HEK293 (cell line): ENCODE results near the gene SRPK3.

ENCODE experiments used
- CTCF ChIA-PET: fragments of 350-600 bp; formaldehyde crosslinking; extraction: SDS; loops from one replicate; lab custom pipeline; 2021; ENCODE audit warnings: antibody characterized with exemption; lab: Yijun Ruan, JAX
- POLR2A ChIA-PET: fragments of 300-600 bp; formaldehyde crosslinking; extraction: SDS; loops from one replicate; lab custom pipeline; 2020; ENCODE audit warnings: antibody characterized with exemption, inconsistent platforms; lab: Yijun Ruan, JAX
- H3K27ac ChIP-seq: fragments of 200-500 bp; sonication (Bioruptor generic); 2 replicates; pipeline ENCODE4 v1.5.1; 2014; ENCODE audit warnings: low read depth, low read length, control low read depth, inconsistent platforms; ENCODE audit errors: extremely low read depth
- H3K36me3 ChIP-seq, 2 experiments: fragments of 200-500 bp in 1 of 2; sonication (Bioruptor generic) in 1 of 2; 1 replicate in 1 of 2; 2 replicates in 1 of 2; pipeline ENCODE4 v1.5.1; 2014 to 2017; ENCODE audit warnings: inconsistent platforms in 2 of 2, low read length in 2 of 2; ENCODE audit not compliant: control insufficient read depth in 2 of 2, insufficient read depth in 1 of 2
- H3K4me1 ChIP-seq: fragments of 200-500 bp; sonication (Bioruptor generic); 2 replicates; pipeline ENCODE4 v1.5.1; 2014; ENCODE audit warnings: mild to moderate bottlenecking, low read length, inconsistent platforms; ENCODE audit not compliant: control insufficient read depth, insufficient read depth
- H3K4me3 ChIP-seq: 2 replicates; pipeline ENCODE4 v1.5.1; 2011; ENCODE audit warnings: low read depth, mild to moderate bottlenecking, control low read depth, low read length, moderate library complexity
- H3K9me3 ChIP-seq: fragments of 200-500 bp; sonication (Bioruptor generic); 2 replicates; pipeline ENCODE4 v1.5.1; 2014; ENCODE audit warnings: low read depth, low read length, inconsistent platforms; ENCODE audit not compliant: control insufficient read depth, insufficient read depth
- KLF17 ChIP-seq: fragments of 450-650 bp; formaldehyde crosslinking; IDR thresholded peaks from 2 replicates; pipeline ENCODE4 v1.5.1; 2016; ENCODE audit warnings: missing biosample characterization, missing genetic modification characterization
- PRDM2 ChIP-seq: fragments of 450-650 bp; formaldehyde crosslinking; IDR thresholded peaks from 2 replicates; pipeline ENCODE4 v1.5.1; 2016; ENCODE audit warnings: missing biosample characterization, missing genetic modification characterization, borderline replicate concordance
- SCRT1 ChIP-seq: fragments of 450-650 bp; formaldehyde crosslinking; IDR thresholded peaks from 2 replicates; pipeline ENCODE4 v1.5.1; 2016; ENCODE audit warnings: missing biosample characterization, missing genetic modification characterization, borderline replicate concordance
- SETDB1 ChIP-seq: IDR thresholded peaks from one replicate; pipeline ENCODE4 v1.6.1; 2017; ENCODE audit warnings: mild to moderate bottlenecking, low read length, moderate library complexity, mixed read lengths; ENCODE audit not compliant: insufficient read length
- TCF7L2 ChIP-seq: IDR thresholded peaks from 2 replicates; pipeline ENCODE4 v1.6.1; 2011; ENCODE audit warnings: low read depth, mild to moderate bottlenecking, inconsistent platforms, low read length, moderate library complexity, borderline replicate concordance
- ZBTB17 ChIP-seq: fragments of 450-650 bp; formaldehyde crosslinking; IDR thresholded peaks from 2 replicates; pipeline ENCODE4 v1.5.1; 2016; ENCODE audit warnings: missing biosample characterization, missing genetic modification characterization
- ZBTB20 ChIP-seq: fragments of 450-650 bp; formaldehyde crosslinking; IDR thresholded peaks from 2 replicates; pipeline ENCODE4 v1.5.1; 2016; ENCODE audit warnings: missing biosample characterization, missing genetic modification characterization
- ZBTB48 ChIP-seq: fragments of 450-650 bp; formaldehyde crosslinking; IDR thresholded peaks from 2 replicates; pipeline ENCODE4 v1.5.1; 2016; ENCODE audit warnings: missing biosample characterization, missing genetic modification characterization
- ZEB2 ChIP-seq: fragments of 450-650 bp; formaldehyde crosslinking; IDR thresholded peaks from 2 replicates; pipeline ENCODE4 v1.5.1; 2016; ENCODE audit warnings: missing biosample characterization, missing genetic modification characterization
- ZFP3 ChIP-seq: fragments of 450-650 bp; formaldehyde crosslinking; IDR thresholded peaks from 2 replicates; pipeline ENCODE4 v1.5.1; 2016; ENCODE audit warnings: low read depth, missing biosample characterization, missing genetic modification characterization
- ZIC2 ChIP-seq: fragments of 450-650 bp; formaldehyde crosslinking; IDR thresholded peaks from 2 replicates; pipeline ENCODE4 v1.5.1; 2016; ENCODE audit warnings: missing biosample characterization, missing genetic modification characterization
- ZNF121 ChIP-seq: fragments of 450-650 bp; formaldehyde crosslinking; IDR thresholded peaks from 2 replicates; pipeline ENCODE4 v1.5.1; 2016; ENCODE audit warnings: missing biosample characterization, missing genetic modification characterization
- ZNF354C ChIP-seq: fragments of 450-650 bp; formaldehyde crosslinking; IDR thresholded peaks from 2 replicates; pipeline ENCODE4 v1.5.1; 2016; ENCODE audit warnings: missing biosample characterization, missing genetic modification characterization, low read depth, borderline replicate concordance
- ZNF37A ChIP-seq: fragments of 450-650 bp; IDR thresholded peaks from 2 replicates; pipeline ENCODE4 v1.5.1; 2018; ENCODE audit warnings: missing biosample characterization, missing genetic modification characterization
- ZNF394 ChIP-seq: fragments of 450-650 bp; formaldehyde crosslinking; IDR thresholded peaks from 2 replicates; pipeline ENCODE4 v1.5.1; 2016; ENCODE audit warnings: missing biosample characterization, missing genetic modification characterization, mild to moderate bottlenecking, moderate library complexity, borderline replicate concordance
- ZNF449 ChIP-seq: fragments of 450-650 bp; formaldehyde crosslinking; IDR thresholded peaks from 2 replicates; pipeline ENCODE4 v1.5.1; 2017; ENCODE audit warnings: missing biosample characterization, mild to moderate bottlenecking, missing genetic modification characterization, moderate library complexity
- ZNF548 ChIP-seq: fragments of 450-650 bp; formaldehyde crosslinking; IDR thresholded peaks from 2 replicates; pipeline ENCODE4 v1.5.1; 2016; ENCODE audit warnings: missing biosample characterization, missing genetic modification characterization
- ZNF639 ChIP-seq: fragments of 450-650 bp; formaldehyde crosslinking; IDR thresholded peaks from 2 replicates; pipeline ENCODE4 v1.5.1; 2016; ENCODE audit warnings: missing biosample characterization, missing genetic modification characterization
- ZNF692 ChIP-seq: fragments of 450-650 bp; formaldehyde crosslinking; IDR thresholded peaks from 2 replicates; pipeline ENCODE4 v1.5.1; 2016; ENCODE audit warnings: missing biosample characterization, missing genetic modification characterization
- ZSCAN5A ChIP-seq: fragments of 450-650 bp; formaldehyde crosslinking; IDR thresholded peaks from 2 replicates; pipeline ENCODE4 v1.5.1; 2016; ENCODE audit warnings: missing biosample characterization, missing genetic modification characterization
- ZXDB ChIP-seq: fragments of 450-650 bp; formaldehyde crosslinking; IDR thresholded peaks from 2 replicates; pipeline ENCODE4 v1.5.1; 2016; ENCODE audit warnings: missing biosample characterization, missing genetic modification characterization

Gene SRPK3

GRCh38 chrX:153735274-153735673 is 45.6 kb upstream of the SRPK3 start:
- ChIA-PET CTCF (interaction anchor here (0.6 kb wide), 1 partner anchor 794 kb away, joined by 3 read pairs; no protein-coding TSS in a partner anchor), POLR2A (no interaction called here)
- Histone ChIP-seq H3K36me3 (peaks cover 0 to 30% of the 10 kb centered on the region in 2 experiments; a peak in 1 of 3 replicates), H3K4me1 (no peaks in the 10 kb centered on the region), H3K4me3 (no peak overlapping the region), H3K9me3 (no peaks in the 10 kb centered on the region), H3K27ac (no peak overlapping the region)
- TF ChIP-seq ZNF121 (tag by site-specific recombination) = no peak
- TF ChIP-seq TCF7L2 = peak; percentile 15; the same call in 1 of the 2 replicates

GRCh38 chrX:153736071-153736820 is 44.6 kb upstream of the SRPK3 start:
- Histone ChIP-seq H3K27ac (no peak overlapping the region), H3K4me3 (no peak overlapping the region), H3K4me1 (no peaks in the 10 kb centered on the region), H3K36me3 (peaks cover 0 to 34% of the 10 kb centered on the region in 2 experiments; a peak in 1 of 3 replicates), H3K9me3 (no peaks in the 10 kb centered on the region)
- ChIA-PET CTCF (interaction anchor here (0.6 to 0.7 kb wide), 2 partner anchors 210 to 795 kb away, joined by 3 read pairs; no protein-coding TSS in a partner anchor), POLR2A (no interaction called here)
- no peak for TF ChIP-seq ZNF394 (tag by site-specific recombination)
- no peak for TF ChIP-seq ZNF548 (tag by site-specific recombination)
- TF ChIP-seq KLF17 (tag by site-specific recombination) = no peak
- TF ChIP-seq ZNF37A (tag by site-specific recombination) = no peak
- TF ChIP-seq ZNF692 (tag by site-specific recombination) = no peak
- TF ChIP-seq ZXDB (tag by site-specific recombination) = no peak
- no peak for TF ChIP-seq ZBTB48 (tag by site-specific recombination)
- TF ChIP-seq ZNF449 (tag by site-specific recombination) = no peak
- no peak for TF ChIP-seq ZBTB20 (tag by site-specific recombination)
- no peak for TF ChIP-seq SCRT1 (tag by site-specific recombination)
- TF ChIP-seq ZSCAN5A (tag by site-specific recombination) = no peak
- no peak for TF ChIP-seq ZFP3 (tag by site-specific recombination)
- no peak for TF ChIP-seq ZEB2 (tag by site-specific recombination)
- no peak for TF ChIP-seq PRDM2 (tag by site-specific recombination)
- TF ChIP-seq ZBTB17 (tag by site-specific recombination) = no peak
- no peak for TF ChIP-seq SETDB1
- no peak for TF ChIP-seq ZNF639 (tag by site-specific recombination)
- TF ChIP-seq ZIC2 = no peak
- no peak for TF ChIP-seq ZNF354C (tag by site-specific recombination)
